Choroid plexus epithelial cell (primary cell): ENCODE measurements around the gene SUN2.
"Not testable (repeated sequence)": the region's sequence is repeated elsewhere in the genome, so short reads cannot be mapped to it uniquely, and the experiment has no call there.

ENCODE experiments used
- DNase-seq: peaks from one replicate; pipeline ENCODE4 v3.0.0-alpha.2; 2010; ENCODE audit warnings: low read depth
- H3K4me3 ChIP-seq: 2 replicates; pipeline ENCODE4 v1.5.1; 2011; ENCODE audit warnings: low read depth, mild to moderate bottlenecking, control low read depth, low read length, moderate library complexity
- CTCF ChIP-seq: conservative IDR thresholded peaks from 2 replicates; pipeline ENCODE4 v1.5.1; 2011; ENCODE audit warnings: low read depth, mild to moderate bottlenecking, control low read depth, inconsistent platforms, low read length, moderate library complexity

The SUN2 gene

GRCh38 chr22:38755911-38756532 lies at the start of gene SUN2:
Gene SUN2, minus strand, starts transcription at chr22:38755998. Its CDS starts 3,370 bp downstream, at chr22:38752628.
- no peak for TF ChIP-seq CTCF
- H3K4me3 ChIP-seq = peak within 1 kb of the TSS; percentile 64
- DNase-seq = peak; percentile 82

- not testable (repeated sequence) for H3K4me3 ChIP-seq, DNase-seq
These were observed 49.3 kb upstream of the SUN2 start for GRCh38 chr22:38805041-38805593.

DNA sequence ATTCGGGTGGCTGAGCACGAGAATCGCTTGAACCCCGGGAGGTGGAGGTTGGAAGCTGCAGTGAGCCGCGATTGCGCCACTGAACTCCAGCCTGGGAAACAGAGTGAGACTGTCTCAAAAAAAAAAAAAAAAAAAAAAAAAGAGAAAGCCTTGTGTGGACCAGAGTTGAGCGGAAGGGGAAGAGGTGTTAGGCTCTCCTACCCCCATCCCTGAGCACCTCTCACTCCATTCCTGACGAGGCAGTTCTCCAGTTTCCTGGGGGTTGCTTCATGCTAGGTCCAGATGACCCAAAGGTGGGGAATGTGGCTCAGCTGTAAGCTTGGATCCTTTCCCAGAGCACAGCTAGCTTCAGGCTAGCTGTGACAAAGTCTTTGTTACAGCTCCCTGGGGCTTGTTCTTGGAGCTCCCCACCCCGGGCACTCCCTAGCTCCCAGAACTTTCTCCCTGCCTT lies 46.9 kb upstream of the SUN2 start:
- DNase-seq = peak; percentile 97
- no peak for TF ChIP-seq CTCF
- no peak overlapping the region for H3K4me3 ChIP-seq

DNA sequence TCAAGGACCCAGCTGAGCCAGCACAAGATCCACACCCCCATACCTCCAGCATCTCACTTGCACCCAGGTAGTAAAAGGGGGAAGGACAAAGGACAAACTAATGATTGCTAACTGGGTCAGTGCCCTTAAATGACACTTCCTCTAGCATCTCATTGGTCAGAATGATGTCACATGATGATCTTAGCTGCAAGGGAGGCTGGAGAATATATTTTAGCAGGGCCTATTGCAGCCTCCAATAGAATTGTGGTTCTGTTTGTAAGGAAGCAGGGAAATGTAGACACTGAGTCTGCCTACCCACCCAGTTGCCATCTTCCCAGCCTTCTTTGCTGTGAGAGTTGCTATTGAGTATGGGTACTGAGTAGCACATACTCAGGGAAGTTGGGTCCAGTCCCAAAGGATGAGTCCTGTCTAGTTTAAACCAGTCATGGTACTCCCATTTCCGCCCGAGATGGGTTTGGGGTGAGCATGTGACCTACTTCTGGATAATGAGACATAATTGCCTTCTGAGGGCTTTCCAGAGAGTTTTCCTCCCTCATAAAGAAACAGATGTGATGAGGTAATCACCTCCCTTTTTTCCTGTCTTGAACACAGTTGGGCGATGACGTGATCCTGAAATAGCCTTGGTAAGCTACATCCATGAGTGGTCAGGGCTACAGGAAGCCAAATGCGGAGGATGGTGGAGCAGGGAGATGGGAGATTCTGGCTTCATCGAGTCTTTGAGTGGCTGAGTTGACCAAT lies 43.6 kb upstream of the SUN2 start:
- no peak for DNase-seq
- no peak overlapping the region for H3K4me3 ChIP-seq
- TF ChIP-seq CTCF = no peak

DNA sequence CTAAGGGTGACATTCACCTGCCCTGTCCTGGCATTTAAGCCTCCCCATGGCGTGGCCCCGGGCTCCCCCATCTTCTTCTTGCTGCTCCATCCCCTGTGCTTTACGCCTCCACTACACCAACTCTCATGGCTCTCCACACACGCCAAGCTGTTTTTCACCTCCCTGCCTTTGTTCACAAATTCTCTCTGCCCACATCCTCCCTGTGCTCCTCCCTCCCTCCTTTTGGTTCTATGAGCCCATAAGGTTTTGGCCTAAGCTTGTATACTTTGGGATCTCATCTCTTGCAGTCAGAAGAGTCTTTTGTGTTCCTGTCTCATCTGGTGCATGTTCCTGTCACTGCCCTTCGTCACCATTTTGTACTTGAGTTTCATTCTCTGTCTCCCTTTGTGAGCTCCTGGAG lies 42.7 kb upstream of the SUN2 start:
- DNase-seq = no peak
- H3K4me3 ChIP-seq = no peak overlapping the region
- TF ChIP-seq CTCF = no peak

- H3K4me3 ChIP-seq = no peak overlapping the region
- TF ChIP-seq CTCF = no peak
These were observed 40.6 kb upstream of the SUN2 start for GRCh38 chr22:38796262-38796957.

GRCh38 chr22:38795569-38795968 lies 39.8 kb upstream of the SUN2 start:
- no peak for DNase-seq
- no peak overlapping the region for H3K4me3 ChIP-seq

More at GRCh38 chr22:38796262-38796957, 40.6 kb upstream of the SUN2 start:
- DNase-seq = no peak

More at GRCh38 chr22:38795569-38795968, 39.8 kb upstream of the SUN2 start:
- no peak for TF ChIP-seq CTCF
